ENCODE results near the gene PACSIN2.
A peak's percentile ranks its signal among the peaks of the same experiment; 100 is the strongest.

DNA sequence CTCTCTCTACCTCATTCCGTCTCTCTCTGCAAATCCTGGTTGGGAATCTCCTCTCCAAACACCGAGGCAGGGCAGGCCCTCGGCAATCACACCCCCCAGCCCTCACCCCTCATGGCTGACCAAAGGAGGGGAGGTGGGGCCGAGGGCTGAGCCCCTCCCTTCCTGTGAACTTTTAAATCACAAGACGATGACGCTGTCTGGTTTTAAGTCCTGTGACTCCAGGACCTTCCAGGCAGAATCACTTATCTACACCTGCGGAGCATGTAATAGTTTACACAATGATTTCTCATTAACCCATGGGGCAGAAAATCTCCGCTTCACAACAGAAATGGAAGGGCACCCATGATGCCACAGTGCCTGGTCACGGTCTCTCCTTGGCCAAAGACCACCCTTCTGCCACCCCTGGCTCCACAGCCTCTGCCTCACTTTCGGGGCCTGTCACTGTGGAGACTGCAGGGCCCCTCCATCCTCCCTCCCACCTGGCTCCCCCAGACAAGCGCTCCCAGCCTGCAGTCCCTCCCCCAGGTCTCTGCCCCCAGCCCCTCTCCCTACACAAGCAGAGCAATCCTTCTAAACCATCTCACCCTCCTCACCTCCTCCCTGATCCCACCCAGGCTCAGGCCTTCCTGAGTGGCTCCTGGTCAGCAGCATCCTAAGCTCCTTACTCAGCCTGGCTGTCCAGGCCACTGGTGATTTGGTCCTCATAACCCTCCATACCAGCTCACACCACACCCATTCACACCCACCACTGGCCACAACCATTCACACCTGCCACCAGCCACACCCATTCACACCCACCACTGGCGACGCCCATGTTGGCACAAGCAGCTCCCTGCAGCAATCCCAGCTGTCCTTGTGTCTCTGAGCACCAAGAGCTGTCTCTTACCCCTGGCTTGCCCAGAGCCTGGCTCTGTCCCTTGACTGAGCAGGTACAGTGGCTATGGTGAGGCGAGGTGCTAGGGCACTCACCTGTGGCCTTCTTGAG, 127.1 kb downstream of the PACSIN2 start:
- no peak for TF ChIP-seq POLR2A (IDR thresholded peaks at IDR 0.05)
- TF ChIP-seq POLR2AphosphoS5 (IDR thresholded peaks at IDR 0.05) = peak; percentile 17 to 69 (median 65)
- TF ChIP-seq, protein P1, sequence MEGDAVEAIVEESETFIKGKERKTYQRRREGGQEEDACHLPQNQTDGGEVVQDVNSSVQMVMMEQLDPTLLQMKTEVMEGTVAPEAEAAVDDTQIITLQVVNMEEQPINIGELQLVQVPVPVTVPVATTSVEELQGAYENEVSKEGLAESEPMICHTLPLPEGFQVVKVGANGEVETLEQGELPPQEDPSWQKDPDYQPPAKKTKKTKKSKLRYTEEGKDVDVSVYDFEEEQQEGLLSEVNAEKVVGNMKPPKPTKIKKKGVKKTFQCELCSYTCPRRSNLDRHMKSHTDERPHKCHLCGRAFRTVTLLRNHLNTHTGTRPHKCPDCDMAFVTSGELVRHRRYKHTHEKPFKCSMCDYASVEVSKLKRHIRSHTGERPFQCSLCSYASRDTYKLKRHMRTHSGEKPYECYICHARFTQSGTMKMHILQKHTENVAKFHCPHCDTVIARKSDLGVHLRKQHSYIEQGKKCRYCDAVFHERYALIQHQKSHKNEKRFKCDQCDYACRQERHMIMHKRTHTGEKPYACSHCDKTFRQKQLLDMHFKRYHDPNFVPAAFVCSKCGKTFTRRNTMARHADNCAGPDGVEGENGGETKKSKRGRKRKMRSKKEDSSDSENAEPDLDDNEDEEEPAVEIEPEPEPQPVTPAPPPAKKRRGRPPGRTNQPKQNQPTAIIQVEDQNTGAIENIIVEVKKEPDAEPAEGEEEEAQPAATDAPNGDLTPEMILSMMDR (IDR thresholded peaks at IDR 0.05) = no peak
- TF ChIP-seq EP300 (IDR thresholded peaks at IDR 0.05) = no peak
